ENCODE data around the gene USP17L15. TPM values are rescaled to one million over a fixed set of nuclear protein-coding genes. Genes with fewer than 3 reads are reported as not detected.
"Not testable (repeated sequence)": the region's sequence is repeated elsewhere in the genome, so short reads cannot be mapped to it uniquely, and the experiment has no call there.

The USP17L15 gene
- total and polyA plus RNA-seq, 2 experiments from 2014 or later = not detected

- not testable (repeated sequence) for H3K27ac Mint-ChIP-seq; H3F3A ChIP-seq (replicated peaks; ENCODE audit: low read depth); H3K4me1 Mint-ChIP-seq
Observed at GRCh38 chr4:9262572-9262971, 28.4 kb downstream of the USP17L15 start, which contains the start of gene USP17L21. TSS of gene USP17L21 (plus strand) at chr4:9262872. CDS start at chr4:9262872, 0 bp downstream.

GRCh38 chr4:9267319-9267718, 33.1 kb downstream of the USP17L15 start, which contains the start of gene USP17L22:
TSS of gene USP17L22 (plus strand) at chr4:9267619. CDS start at chr4:9267619, 0 bp downstream.
- not testable (repeated sequence) for H3K4me1 Mint-ChIP-seq; H3K4me3 ChIP-seq; H3K9me2 ChIP-seq (ENCODE audit: insufficient read depth); H3K4me1 ChIP-seq (ENCODE audit: insufficient read depth); H4K20me1 ChIP-seq (replicated peaks; ENCODE audit: insufficient read depth); H3K4me3 Mint-ChIP-seq; DNase-seq (ENCODE audit: low spot score); H3K27me3 Mint-ChIP-seq (ENCODE audit: insufficient read depth, low read depth, poor library complexity); H3K36me3 ChIP-seq (ENCODE audit: insufficient read depth); H3K36me3 Mint-ChIP-seq (ENCODE audit: low read depth); H3F3A ChIP-seq (replicated peaks; ENCODE audit: low read depth); ATAC-seq; H2AFZ ChIP-seq; H3K27ac ChIP-seq (ENCODE audit: low read depth); H3K27me3 ChIP-seq (ENCODE audit: insufficient read depth); H3K27ac Mint-ChIP-seq; H3K9me3 Mint-ChIP-seq; H3K4me2 ChIP-seq; H3K79me2 ChIP-seq (replicated peaks; ENCODE audit: insufficient read depth)

More at GRCh38 chr4:9262572-9262971, 28.4 kb downstream of the USP17L15 start, which contains the start of gene USP17L21:
- not testable (repeated sequence) for H2AFZ ChIP-seq; H3K4me2 ChIP-seq; H3K4me3 Mint-ChIP-seq; H3K36me3 ChIP-seq (ENCODE audit: insufficient read depth); H3K36me3 Mint-ChIP-seq (ENCODE audit: low read depth); H3K79me2 ChIP-seq (replicated peaks; ENCODE audit: insufficient read depth); H3K4me3 ChIP-seq; H3K27me3 ChIP-seq (ENCODE audit: insufficient read depth); ATAC-seq; H4K20me1 ChIP-seq (replicated peaks; ENCODE audit: insufficient read depth); H3K9me3 Mint-ChIP-seq; H3K27me3 Mint-ChIP-seq (ENCODE audit: insufficient read depth, low read depth, poor library complexity); H3K4me1 ChIP-seq (ENCODE audit: insufficient read depth); H3K9me2 ChIP-seq (ENCODE audit: insufficient read depth); DNase-seq (ENCODE audit: low spot score); H3K27ac ChIP-seq (ENCODE audit: low read depth)

- not testable (repeated sequence) for H3K4me3 Mint-ChIP-seq; H3K36me3 ChIP-seq (ENCODE audit: insufficient read depth); H3K79me2 ChIP-seq (replicated peaks; ENCODE audit: insufficient read depth); H3K4me1 Mint-ChIP-seq; H3K4me1 ChIP-seq (ENCODE audit: insufficient read depth); H3K4me2 ChIP-seq; H3K27me3 Mint-ChIP-seq (ENCODE audit: insufficient read depth, low read depth, poor library complexity); H3K9me3 Mint-ChIP-seq; H3K27ac Mint-ChIP-seq; H3K4me3 ChIP-seq; H2AFZ ChIP-seq; DNase-seq (ENCODE audit: low spot score); H3K9me2 ChIP-seq (ENCODE audit: insufficient read depth); H3F3A ChIP-seq (replicated peaks; ENCODE audit: low read depth); H4K20me1 ChIP-seq (replicated peaks; ENCODE audit: insufficient read depth); H3K27me3 ChIP-seq (ENCODE audit: insufficient read depth); ATAC-seq; H3K27ac ChIP-seq (ENCODE audit: low read depth); H3K36me3 Mint-ChIP-seq (ENCODE audit: low read depth)
Observed at GRCh38 chr4:9271719-9272118, 37.5 kb downstream of the USP17L15 start.

Other genes starting within 250 kb of the USP17L15 start
- not detected in 2 replicates for gene FAM90A26, start 64.0 kb upstream of the USP17L15 start, total RNA-seq (2014; rRNA removed; shearing (Covaris generic))
- 0.10 and 0.12 TPM in 2 replicates for gene FAM90A26, start 64.0 kb upstream of the USP17L15 start, polyA plus RNA-seq (2016; fragmentation: Nextera tagmentation; extraction: Ambion mirVana)
- gene USP17L10, start 23.7 kb upstream of the USP17L15 start, total RNA-seq (2014; rRNA removed; shearing (Covaris generic)) = not detected in 2 replicates
- gene USP17L10, start 23.7 kb upstream of the USP17L15 start, polyA plus RNA-seq (2016; fragmentation: Nextera tagmentation; extraction: Ambion mirVana) = not detected in 2 replicates
- not detected in 2 replicates for gene USP17L11, start 19.0 kb upstream of the USP17L15 start, total RNA-seq (2014; rRNA removed; shearing (Covaris generic))
- gene USP17L11, start 19.0 kb upstream of the USP17L15 start, polyA plus RNA-seq (2016; fragmentation: Nextera tagmentation; extraction: Ambion mirVana) = not detected in 2 replicates
- not detected in 2 replicates for gene USP17L12, start 14.2 kb upstream of the USP17L15 start, total RNA-seq (2014; rRNA removed; shearing (Covaris generic))
- not detected in 2 replicates for gene USP17L12, start 14.2 kb upstream of the USP17L15 start, polyA plus RNA-seq (2016; fragmentation: Nextera tagmentation; extraction: Ambion mirVana)
- gene USP17L13, start 9.5 kb upstream of the USP17L15 start, total RNA-seq (2014; rRNA removed; shearing (Covaris generic)) = not detected in 2 replicates
- gene USP17L13, start 9.5 kb upstream of the USP17L15 start, polyA plus RNA-seq (2016; fragmentation: Nextera tagmentation; extraction: Ambion mirVana) = not detected in 2 replicates
- not detected in 2 replicates for gene USP17L17, start 9.5 kb downstream of the USP17L15 start, total RNA-seq (2014; rRNA removed; shearing (Covaris generic))
- gene USP17L17, start 9.5 kb downstream of the USP17L15 start, polyA plus RNA-seq (2016; fragmentation: Nextera tagmentation; extraction: Ambion mirVana) = not detected in 2 replicates
- not detected in 2 replicates for gene USP17L18, start 14.2 kb downstream of the USP17L15 start, total RNA-seq (2014; rRNA removed; shearing (Covaris generic))
- gene USP17L18, start 14.2 kb downstream of the USP17L15 start, polyA plus RNA-seq (2016; fragmentation: Nextera tagmentation; extraction: Ambion mirVana) = not detected in 2 replicates
- gene USP17L19, start 19.0 kb downstream of the USP17L15 start, total RNA-seq (2014; rRNA removed; shearing (Covaris generic)) = not detected in 2 replicates
- not detected in 2 replicates for gene USP17L19, start 19.0 kb downstream of the USP17L15 start, polyA plus RNA-seq (2016; fragmentation: Nextera tagmentation; extraction: Ambion mirVana)
- gene USP17L20, start 23.7 kb downstream of the USP17L15 start, total RNA-seq (2014; rRNA removed; shearing (Covaris generic)) = not detected in 2 replicates
- gene USP17L20, start 23.7 kb downstream of the USP17L15 start, polyA plus RNA-seq (2016; fragmentation: Nextera tagmentation; extraction: Ambion mirVana) = not detected in 2 replicates
- not detected in 2 replicates for gene USP17L21, start 28.5 kb downstream of the USP17L15 start, total RNA-seq (2014; rRNA removed; shearing (Covaris generic))
- not detected in 2 replicates for gene USP17L21, start 28.5 kb downstream of the USP17L15 start, polyA plus RNA-seq (2016; fragmentation: Nextera tagmentation; extraction: Ambion mirVana)
- gene USP17L22, start 33.2 kb downstream of the USP17L15 start, total RNA-seq (2014; rRNA removed; shearing (Covaris generic)) = not detected in 2 replicates
- not detected in 2 replicates for gene USP17L22, start 33.2 kb downstream of the USP17L15 start, polyA plus RNA-seq (2016; fragmentation: Nextera tagmentation; extraction: Ambion mirVana)
- not detected in 2 replicates for gene USP17L24, start 90.8 kb downstream of the USP17L15 start, total RNA-seq (2014; rRNA removed; shearing (Covaris generic))
- not detected in 2 replicates for gene USP17L24, start 90.8 kb downstream of the USP17L15 start, polyA plus RNA-seq (2016; fragmentation: Nextera tagmentation; extraction: Ambion mirVana)
- gene USP17L25, start 95.5 kb downstream of the USP17L15 start, total RNA-seq (2014; rRNA removed; shearing (Covaris generic)) = not detected in 2 replicates
- gene USP17L25, start 95.5 kb downstream of the USP17L15 start, polyA plus RNA-seq (2016; fragmentation: Nextera tagmentation; extraction: Ambion mirVana) = not detected in 2 replicates
- not detected in 2 replicates for gene USP17L26, start 100.3 kb downstream of the USP17L15 start, total RNA-seq (2014; rRNA removed; shearing (Covaris generic))
- not detected in 2 replicates for gene USP17L26, start 100.3 kb downstream of the USP17L15 start, polyA plus RNA-seq (2016; fragmentation: Nextera tagmentation; extraction: Ambion mirVana)
- not detected in 2 replicates for gene USP17L5, start 105.0 kb downstream of the USP17L15 start, total RNA-seq (2014; rRNA removed; shearing (Covaris generic))
- gene USP17L5, start 105.0 kb downstream of the USP17L15 start, polyA plus RNA-seq (2016; fragmentation: Nextera tagmentation; extraction: Ambion mirVana) = not detected in 2 replicates
- gene USP17L27, start 109.8 kb downstream of the USP17L15 start, total RNA-seq (2014; rRNA removed; shearing (Covaris generic)) = not detected in 2 replicates
- gene USP17L27, start 109.8 kb downstream of the USP17L15 start, polyA plus RNA-seq (2016; fragmentation: Nextera tagmentation; extraction: Ambion mirVana) = not detected in 2 replicates
- not detected in 2 replicates for gene USP17L28, start 114.5 kb downstream of the USP17L15 start, total RNA-seq (2014; rRNA removed; shearing (Covaris generic))
- gene USP17L28, start 114.5 kb downstream of the USP17L15 start, polyA plus RNA-seq (2016; fragmentation: Nextera tagmentation; extraction: Ambion mirVana) = not detected in 2 replicates
- not detected in 2 replicates for gene USP17L29, start 119.3 kb downstream of the USP17L15 start, total RNA-seq (2014; rRNA removed; shearing (Covaris generic))
- not detected in 2 replicates for gene USP17L29, start 119.3 kb downstream of the USP17L15 start, polyA plus RNA-seq (2016; fragmentation: Nextera tagmentation; extraction: Ambion mirVana)
- not detected in 2 replicates for gene USP17L30, start 128.7 kb downstream of the USP17L15 start, total RNA-seq (2014; rRNA removed; shearing (Covaris generic))
- gene USP17L30, start 128.7 kb downstream of the USP17L15 start, polyA plus RNA-seq (2016; fragmentation: Nextera tagmentation; extraction: Ambion mirVana) = not detected in 2 replicates
- not detected in 2 replicates for gene DEFB131A, start 210.0 kb downstream of the USP17L15 start, total RNA-seq (2014; rRNA removed; shearing (Covaris generic))
- gene DEFB131A, start 210.0 kb downstream of the USP17L15 start, polyA plus RNA-seq (2016; fragmentation: Nextera tagmentation; extraction: Ambion mirVana) = not detected in 2 replicates

Data from GM23338 (cell line).